ENCODE results near the gene CA12.

CA12 gene

DNA sequence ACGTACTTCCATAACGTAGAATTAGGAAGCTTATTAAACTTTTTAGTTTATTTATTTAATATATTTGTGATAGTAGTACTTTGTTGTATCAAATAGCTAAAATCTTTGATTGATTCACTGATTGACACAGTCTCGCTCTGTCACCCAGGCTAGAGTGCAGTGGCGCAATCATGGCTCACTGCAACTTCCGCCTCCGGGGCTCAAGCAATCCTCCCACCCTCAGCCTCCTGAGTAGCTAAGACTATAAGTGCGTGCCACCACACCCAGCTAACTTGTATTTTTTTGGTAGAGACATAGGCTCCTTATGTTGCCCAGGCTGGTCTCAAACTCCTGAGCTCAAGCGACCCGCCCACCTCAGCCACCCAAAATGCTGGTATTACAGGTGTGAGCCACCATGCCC lies 98.5 kb downstream of the CA12 start:
- DNase-seq = no peak
- no peak overlapping the region for H3K27ac Mint-ChIP-seq
- TF ChIP-seq, protein P1, sequence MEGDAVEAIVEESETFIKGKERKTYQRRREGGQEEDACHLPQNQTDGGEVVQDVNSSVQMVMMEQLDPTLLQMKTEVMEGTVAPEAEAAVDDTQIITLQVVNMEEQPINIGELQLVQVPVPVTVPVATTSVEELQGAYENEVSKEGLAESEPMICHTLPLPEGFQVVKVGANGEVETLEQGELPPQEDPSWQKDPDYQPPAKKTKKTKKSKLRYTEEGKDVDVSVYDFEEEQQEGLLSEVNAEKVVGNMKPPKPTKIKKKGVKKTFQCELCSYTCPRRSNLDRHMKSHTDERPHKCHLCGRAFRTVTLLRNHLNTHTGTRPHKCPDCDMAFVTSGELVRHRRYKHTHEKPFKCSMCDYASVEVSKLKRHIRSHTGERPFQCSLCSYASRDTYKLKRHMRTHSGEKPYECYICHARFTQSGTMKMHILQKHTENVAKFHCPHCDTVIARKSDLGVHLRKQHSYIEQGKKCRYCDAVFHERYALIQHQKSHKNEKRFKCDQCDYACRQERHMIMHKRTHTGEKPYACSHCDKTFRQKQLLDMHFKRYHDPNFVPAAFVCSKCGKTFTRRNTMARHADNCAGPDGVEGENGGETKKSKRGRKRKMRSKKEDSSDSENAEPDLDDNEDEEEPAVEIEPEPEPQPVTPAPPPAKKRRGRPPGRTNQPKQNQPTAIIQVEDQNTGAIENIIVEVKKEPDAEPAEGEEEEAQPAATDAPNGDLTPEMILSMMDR (IDR thresholded peaks at IDR 0.05) = no peak
- peaks cover 8% of the 10 kb centered on the region for H3K4me1 Mint-ChIP-seq
- H3K9me3 Mint-ChIP-seq = no peaks in the 10 kb centered on the region
- peaks cover 10% of the 10 kb centered on the region for H3K36me3 Mint-ChIP-seq (ENCODE audit: low read depth)
- H3K4me3 Mint-ChIP-seq = no peak overlapping the region
- H3K27me3 Mint-ChIP-seq (ENCODE audit: low read depth, poor library complexity) = peaks cover 11% of the 10 kb centered on the region

- Mint-ChIP-seq H3K27me3 (ENCODE audit: low read depth, poor library complexity) (peaks cover 10% of the 10 kb centered on the region), H3K27ac (no peak overlapping the region), H3K9me3 (peaks cover 14% of the 10 kb centered on the region), H3K4me3 (peak overlapping the region; percentile 81), H3K4me1 (peaks cover 27% of the 10 kb centered on the region), H3K36me3 (ENCODE audit: low read depth) (peaks cover 7% of the 10 kb centered on the region)
- TF ChIP-seq, protein P1 (IDR thresholded peaks at IDR 0.05) = no peak
- DNase-seq = no peak
Measured at GRCh38 chr15:63277893-63278456, 103.7 kb downstream of the CA12 start.

GRCh38 chr15:63277038-63277892 lies 104.4 kb downstream of the CA12 start, which contains the start of gene APH1B:
TSS of gene APH1B (plus strand) at chr15:63277605. CDS start at chr15:63277624, 19 bp downstream.
- Mint-ChIP-seq H3K9me3 (peaks cover 19% of the 10 kb centered on the region), H3K4me3 (peak within 1 kb of the TSS; percentile 87), H3K27ac (peak within 1 kb of the TSS; percentile 81), H3K36me3 (ENCODE audit: low read depth) (peaks cover 11% of the 10 kb centered on the region), H3K27me3 (ENCODE audit: low read depth, poor library complexity) (peaks cover 10% of the 10 kb centered on the region), H3K4me1 (peaks cover 27% of the 10 kb centered on the region)
- DNase-seq = peak; percentile 90
- TF ChIP-seq, protein P1 (IDR thresholded peaks at IDR 0.05) = no peak

DNA sequence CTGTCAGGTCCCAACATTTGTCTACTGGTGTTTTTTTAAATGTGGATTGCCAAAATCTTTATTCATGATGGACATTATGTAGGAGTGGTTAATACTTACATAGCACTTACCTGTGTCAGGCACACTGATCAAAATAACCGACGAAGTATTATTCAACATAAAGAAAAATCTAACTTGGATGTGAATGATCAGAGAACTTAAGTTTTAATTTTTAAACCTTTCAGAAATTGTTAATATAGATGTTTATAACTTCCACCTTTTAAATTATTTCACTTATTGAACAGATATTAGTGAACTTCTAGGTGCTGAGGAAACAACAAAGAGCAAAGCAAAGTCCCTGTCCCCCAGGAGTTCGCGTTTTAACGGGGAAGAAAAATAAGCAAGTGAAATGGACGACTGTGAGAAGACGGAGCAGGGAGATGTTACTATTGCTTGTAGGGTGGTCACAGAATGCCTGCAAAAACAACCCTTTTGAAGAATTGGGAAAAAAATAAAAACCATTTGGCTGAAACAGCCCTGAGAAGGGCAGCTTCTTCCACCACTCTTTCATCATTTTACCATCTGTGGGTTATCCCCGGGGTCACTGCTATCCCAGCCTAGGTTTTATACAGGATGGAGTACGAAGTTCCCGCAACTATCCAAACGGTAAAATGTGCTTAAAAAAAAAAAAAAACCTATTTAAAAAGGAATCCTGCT lies 105.2 kb downstream of the CA12 start:
- DNase-seq = no peak
- Mint-ChIP-seq H3K36me3 (ENCODE audit: low read depth) (peaks cover 11% of the 10 kb centered on the region), H3K27ac (no peak overlapping the region), H3K4me3 (peak overlapping the region; percentile 87), H3K9me3 (peaks cover 19% of the 10 kb centered on the region), H3K4me1 (peaks cover 27% of the 10 kb centered on the region), H3K27me3 (ENCODE audit: low read depth, poor library complexity) (peaks cover 11% of the 10 kb centered on the region)
- TF ChIP-seq, protein P1 (IDR thresholded peaks at IDR 0.05) = no peak

- Mint-ChIP-seq H3K4me1 (peaks cover 22% of the 10 kb centered on the region), H3K27ac (no peak overlapping the region), H3K27me3 (ENCODE audit: low read depth, poor library complexity) (peaks cover 11% of the 10 kb centered on the region), H3K4me3 (no peak overlapping the region), H3K36me3 (ENCODE audit: low read depth) (peaks cover 23% of the 10 kb centered on the region), H3K9me3 (peaks cover 19% of the 10 kb centered on the region)
- no peak for DNase-seq
- TF ChIP-seq, protein P1 (IDR thresholded peaks at IDR 0.05) = no peak
Measured at GRCh38 chr15:63274427-63274826, 107.2 kb downstream of the CA12 start.
